Mesothelial cell of epicardium (in vitro differentiated cells): Measurements from ENCODE around the gene DNAJC11. TPM values are rescaled to one million over a fixed set of nuclear protein-coding genes. Genes with fewer than 3 reads are reported as not detected.

Source experiments
- DNase-seq, 2 experiments: peaks; one replicate each; pipeline ENCODE4 v3.0.0; 2021; ENCODE audit warnings: low spot score in 2 of 2; ENCODE audit not compliant: unreplicated experiment in 2 of 2
- H3K27ac Mint-ChIP-seq: 2 replicates; pipeline ENCODE4 v1.8.0; 2021; ENCODE audit warnings: mixed read lengths
- H3K27me3 Mint-ChIP-seq: 2 replicates; pipeline ENCODE4 v1.8.0; 2021; ENCODE audit warnings: low read depth, mixed read lengths
- H3K36me3 Mint-ChIP-seq: 2 replicates; pipeline ENCODE4 v1.8.0; 2021; ENCODE audit warnings: mixed read lengths
- H3K4me1 Mint-ChIP-seq: 2 replicates; pipeline ENCODE4 v1.8.0; 2021; ENCODE audit warnings: mixed read lengths
- H3K4me3 Mint-ChIP-seq: 2 replicates; pipeline ENCODE4 v1.8.0; 2021; ENCODE audit warnings: mild to moderate bottlenecking, moderate library complexity, mixed read lengths
- H3K9me3 Mint-ChIP-seq: 2 replicates; pipeline ENCODE4 v1.8.0; 2021; ENCODE audit warnings: mixed read lengths
- CTCF ChIP-seq: fragments of 200-600 bp; sonication (generic); IDR thresholded peaks from one replicate; pipeline ENCODE4 v1.5.0; 2021; ENCODE audit warnings: antibody characterized with exemption; ENCODE audit not compliant: unreplicated experiment
- total RNA-seq: library from RNA; stranded (reverse); gene quantifications from 3 replicates; pipeline ENCODE4 v1.2.1, GENCODE V29; 2021

The DNAJC11 gene
- total RNA-seq, 1 donor from 2014 or later: 63.4 TPM

DNA sequence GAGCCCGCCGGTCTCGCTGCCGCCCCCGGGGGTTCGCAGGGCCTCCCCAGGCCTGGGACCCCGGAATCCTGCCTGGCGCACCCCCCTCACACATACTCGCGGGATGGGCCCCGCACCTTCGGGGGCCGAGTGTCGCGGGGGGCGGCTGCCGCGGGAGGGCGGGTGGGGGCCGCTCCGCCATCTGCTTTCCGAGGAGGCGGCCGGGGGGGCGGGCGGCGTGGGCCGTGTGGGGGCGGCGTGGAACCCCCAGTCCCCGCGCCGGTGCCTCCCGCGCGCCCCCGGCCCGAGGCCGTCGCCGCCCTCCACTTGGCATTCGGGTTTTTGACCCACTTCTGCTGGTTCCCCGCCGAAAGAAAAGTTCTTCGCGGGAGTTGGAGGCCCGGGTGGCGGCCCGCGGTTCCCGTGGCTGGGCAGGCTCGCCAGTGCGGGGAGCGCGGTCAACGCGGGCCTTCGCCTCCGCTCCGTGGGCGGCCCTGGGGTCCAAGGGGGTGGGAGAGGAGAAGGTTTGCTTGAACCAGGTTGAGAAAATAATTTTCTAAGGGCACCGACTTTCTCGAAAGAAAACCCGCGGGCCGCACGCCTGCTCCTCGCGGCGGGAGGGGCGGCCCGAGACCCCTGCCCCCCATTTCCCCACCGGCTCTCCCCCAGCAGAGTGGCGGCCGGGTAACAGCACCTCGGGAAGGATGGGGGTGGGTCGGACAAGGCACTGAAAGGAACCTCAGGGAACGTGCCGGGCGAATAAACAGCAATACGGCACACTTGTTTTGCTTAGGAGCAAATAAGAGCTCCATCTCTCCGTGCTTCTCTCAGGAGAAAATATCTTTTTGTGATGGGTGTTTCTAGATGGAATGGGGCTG, 86.5 kb downstream of the DNAJC11 start:
- Mint-ChIP-seq H3K4me3 (peak overlapping the region; percentile 71), H3K9me3 (no peaks in the 10 kb centered on the region), H3K27me3 (no peaks in the 10 kb centered on the region), H3K4me1 (peaks cover 24% of the 10 kb centered on the region), H3K36me3 (peaks cover 3% of the 10 kb centered on the region), H3K27ac (peak overlapping the region; percentile 85)
- no peak for TF ChIP-seq CTCF
- DNase-seq: peak in 1 of 2 experiments; percentile 60

- DNase-seq: peak; percentile 54 to 72
- H3K27me3 Mint-ChIP-seq: no peaks in the 10 kb centered on the region
- no peak for TF ChIP-seq CTCF
- no peaks in the 10 kb centered on the region for H3K36me3 Mint-ChIP-seq
- H3K4me3 Mint-ChIP-seq: peak overlapping the region; percentile 73
- H3K27ac Mint-ChIP-seq: no peak overlapping the region
- no peaks in the 10 kb centered on the region for H3K9me3 Mint-ChIP-seq
- peaks cover 30% of the 10 kb centered on the region for H3K4me1 Mint-ChIP-seq
Measured at GRCh38 chr1:6614019-6614928, 87.3 kb downstream of the DNAJC11 start.

- peak within 1 kb of the TSS; percentile 91 for H3K4me3 Mint-ChIP-seq
- no peaks in the 10 kb centered on the region for H3K36me3 Mint-ChIP-seq
Measured at GRCh38 chr1:6613361-6614018, 88.1 kb downstream of the DNAJC11 start, which contains the start of gene PHF13. TSS of gene PHF13 (plus strand) at chr1:6613731. CDS start at chr1:6614067, 336 bp downstream.

GRCh38 chr1:6612641-6613360, 88.8 kb downstream of the DNAJC11 start:
- H3K9me3 Mint-ChIP-seq: no peaks in the 10 kb centered on the region

More at GRCh38 chr1:6613361-6614018, 88.1 kb downstream of the DNAJC11 start, which contains the start of gene PHF13:
- Mint-ChIP-seq H3K27me3 (no peaks in the 10 kb centered on the region), H3K4me1 (peaks cover 30% of the 10 kb centered on the region), H3K9me3 (no peaks in the 10 kb centered on the region), H3K27ac (peak within 1 kb of the TSS; percentile 98)
- peak; percentile 100 for DNase-seq
- TF ChIP-seq CTCF: no peak

More at GRCh38 chr1:6612641-6613360, 88.8 kb downstream of the DNAJC11 start:
- Mint-ChIP-seq H3K4me3 (peak overlapping the region; percentile 91), H3K27ac (peak overlapping the region; percentile 98), H3K4me1 (peaks cover 32% of the 10 kb centered on the region), H3K27me3 (no peaks in the 10 kb centered on the region), H3K36me3 (no peaks in the 10 kb centered on the region)
- peak in 1 of 2 experiments; percentile 61 for DNase-seq
- TF ChIP-seq CTCF: no peak
